NCI-H345 (cell line): Measurements from ENCODE around the gene CHAC1.
A peak's percentile ranks its signal among the peaks of the same experiment; 100 is the strongest.
"Not testable (repeated sequence)": the region's sequence is repeated elsewhere in the genome, so short reads cannot be mapped to it uniquely, and the experiment has no call there.

ENCODE experiments used
- DNase-seq: peaks from one replicate; lab custom pipeline; 2025; lab: John Stamatoyannopoulos, UW

CHAC1 gene

GRCh38 chr15:40937762-40938535 lies 15.3 kb upstream of the CHAC1 start:
- no peak for DNase-seq

GRCh38 chr15:40938536-40938870 lies 14.8 kb upstream of the CHAC1 start:
- DNase-seq = no peak

GRCh38 chr15:40940296-40940801 lies 12.9 kb upstream of the CHAC1 start:
- DNase-seq = no peak

- no peak for DNase-seq
Observed at GRCh38 chr15:40941068-40941527, 12.2 kb upstream of the CHAC1 start.

- peak; percentile 59 for DNase-seq
Observed at GRCh38 chr15:40941528-40942336, 11.5 kb upstream of the CHAC1 start.

GRCh38 chr15:40942337-40942854 lies 10.9 kb upstream of the CHAC1 start:
- DNase-seq = no peak

- no peak for DNase-seq
Observed at GRCh38 chr15:40942878-40943277, 10.4 kb upstream of the CHAC1 start.

- no peak for DNase-seq
Observed at GRCh38 chr15:40943764-40944365, 9.4 kb upstream of the CHAC1 start.

GRCh38 chr15:40944510-40945296 lies 8.6 kb upstream of the CHAC1 start:
- DNase-seq = no peak

- no peak for DNase-seq
Observed at GRCh38 chr15:40948706-40949473, 4.4 kb upstream of the CHAC1 start.

- DNase-seq = no peak
Observed at GRCh38 chr15:40949756-40950207, 3.5 kb upstream of the CHAC1 start.

GRCh38 chr15:40951764-40952163 lies 1.5 kb upstream of the CHAC1 start:
- DNase-seq = no peak

GRCh38 chr15:40952301-40952900 lies 870 bp upstream of the CHAC1 start:
- no peak for DNase-seq

- DNase-seq = no peak
Observed at GRCh38 chr15:40953713-40954074, 423 bp downstream of the CHAC1 start.

- DNase-seq = not testable (repeated sequence)
Observed at GRCh38 chr15:40954158-40954848, 1.0 kb downstream of the CHAC1 start.

- no peak for DNase-seq
Observed at GRCh38 chr15:40955141-40955903, 2.1 kb downstream of the CHAC1 start.

- no peak for DNase-seq
Observed at GRCh38 chr15:40955930-40956540, 2.8 kb downstream of the CHAC1 start.

- DNase-seq = no peak
Observed at GRCh38 chr15:40956541-40956982, 3.3 kb downstream of the CHAC1 start.
